HG03066 (cell line): ENCODE results near the gene KRT17.
"Not testable (repeated sequence)": the region's sequence is repeated elsewhere in the genome, so short reads cannot be mapped to it uniquely, and the experiment has no call there.

Experiments used
- ATAC-seq: cut with Tn5 transposase; IDR thresholded peaks from one replicate; pipeline ENCODE4 v1.9.1; 2021; ENCODE audit warnings: low read depth; ENCODE audit not compliant: unreplicated experiment

Gene KRT17

DNA sequence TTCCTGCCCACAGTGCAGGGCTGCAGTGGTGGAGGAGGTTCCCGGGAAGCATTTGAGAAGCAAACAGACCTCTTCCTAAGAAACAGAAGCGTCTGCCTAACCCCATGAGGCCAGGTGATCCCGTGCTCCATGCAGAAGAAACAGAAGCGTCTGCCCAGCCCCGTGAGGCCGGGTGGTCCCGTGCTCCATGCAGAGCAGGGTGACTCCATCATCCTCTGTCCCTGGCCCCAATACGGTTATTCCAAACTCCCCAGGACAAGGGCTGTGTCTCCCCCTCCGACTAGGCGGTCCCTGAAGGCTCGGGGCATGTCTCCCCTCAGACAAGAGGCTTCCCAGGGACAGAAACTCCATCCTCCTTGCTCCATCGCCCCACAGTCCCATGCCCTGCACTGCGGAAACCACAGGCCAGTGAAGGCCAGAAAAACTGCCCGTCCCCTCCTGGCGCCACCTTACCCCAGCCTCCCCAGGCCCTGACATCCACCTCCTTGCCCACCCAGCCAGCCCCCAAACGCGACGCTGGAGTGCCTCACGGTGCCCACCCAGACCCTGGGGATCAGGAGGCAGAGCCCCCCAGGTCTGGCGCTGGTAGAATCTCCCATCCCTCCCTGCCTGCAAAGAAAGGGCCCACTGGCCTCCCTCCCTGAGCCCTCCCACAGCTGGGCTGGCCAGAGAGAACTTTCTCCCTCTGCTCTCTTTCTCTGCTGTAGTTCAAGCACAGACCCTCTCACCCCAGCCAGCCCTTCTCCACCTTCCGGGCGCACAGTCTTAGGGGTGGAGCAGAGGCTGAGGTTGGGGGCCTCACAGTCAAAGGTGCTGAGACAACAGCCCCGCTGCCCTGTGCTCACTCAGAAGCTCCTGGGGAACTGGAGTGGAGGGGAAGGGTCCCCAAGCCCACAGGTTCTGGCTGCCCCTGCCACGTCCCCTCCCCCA lies 30.6 kb upstream of the KRT17 start:
- no peak for ATAC-seq

DNA sequence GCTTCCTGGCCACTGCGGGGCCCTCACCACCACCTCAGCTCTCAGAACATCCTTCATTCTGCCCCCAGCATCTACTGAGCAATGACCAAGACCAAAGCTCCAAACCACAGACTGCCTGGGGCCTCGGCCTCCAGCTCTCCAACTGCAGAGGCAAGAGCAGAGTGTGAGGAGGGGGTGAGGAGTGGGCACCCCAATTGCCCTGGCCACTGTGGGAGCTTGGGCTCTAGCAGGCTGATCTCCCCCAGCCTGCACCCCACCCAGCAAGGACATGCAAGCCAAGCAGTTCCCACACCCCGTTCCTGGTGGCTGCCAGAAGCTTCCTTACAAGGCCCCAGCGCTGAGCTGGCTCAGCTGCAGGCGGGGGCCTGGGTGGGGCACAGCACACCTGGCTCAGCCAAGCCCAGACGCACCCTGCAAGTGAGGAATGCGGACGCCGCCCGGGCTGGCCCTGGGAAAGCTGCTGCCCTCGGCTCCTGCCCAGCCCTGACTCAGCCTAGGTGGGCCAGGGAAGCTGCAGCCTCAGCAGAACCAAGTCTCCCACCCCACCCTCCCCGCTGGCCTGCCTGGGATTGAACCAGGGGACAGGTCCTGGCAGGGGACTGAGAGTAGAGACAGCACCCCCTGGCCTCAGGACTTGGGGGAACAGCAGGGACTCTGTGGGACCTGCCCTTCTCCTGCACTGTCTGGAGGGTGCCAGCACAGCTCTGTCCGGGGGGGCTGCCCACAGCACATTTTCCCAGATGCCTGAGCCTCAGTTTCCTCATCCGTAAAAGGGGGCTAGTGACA lies 29.7 kb upstream of the KRT17 start:
- no peak for ATAC-seq

DNA sequence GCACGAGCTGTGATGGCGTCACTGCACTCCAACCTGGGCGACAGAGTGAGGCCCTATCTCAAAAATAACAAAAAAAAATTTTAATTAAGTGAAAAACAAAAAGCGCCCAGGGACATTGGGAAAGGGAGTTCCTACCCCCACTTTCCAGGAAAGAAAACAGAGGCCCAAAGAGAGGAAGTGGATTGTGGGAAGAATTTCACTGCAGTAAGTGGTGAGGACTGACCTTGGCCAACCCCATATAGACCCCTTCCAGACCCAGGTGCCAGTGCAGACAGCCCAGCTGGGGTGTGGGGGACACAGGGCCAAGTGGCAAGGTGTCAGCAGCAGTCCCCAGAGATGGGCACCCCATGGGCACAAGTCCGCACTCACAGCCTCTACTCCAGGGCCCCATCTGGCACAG lies 29.0 kb upstream of the KRT17 start:
- no peak for ATAC-seq

DNA sequence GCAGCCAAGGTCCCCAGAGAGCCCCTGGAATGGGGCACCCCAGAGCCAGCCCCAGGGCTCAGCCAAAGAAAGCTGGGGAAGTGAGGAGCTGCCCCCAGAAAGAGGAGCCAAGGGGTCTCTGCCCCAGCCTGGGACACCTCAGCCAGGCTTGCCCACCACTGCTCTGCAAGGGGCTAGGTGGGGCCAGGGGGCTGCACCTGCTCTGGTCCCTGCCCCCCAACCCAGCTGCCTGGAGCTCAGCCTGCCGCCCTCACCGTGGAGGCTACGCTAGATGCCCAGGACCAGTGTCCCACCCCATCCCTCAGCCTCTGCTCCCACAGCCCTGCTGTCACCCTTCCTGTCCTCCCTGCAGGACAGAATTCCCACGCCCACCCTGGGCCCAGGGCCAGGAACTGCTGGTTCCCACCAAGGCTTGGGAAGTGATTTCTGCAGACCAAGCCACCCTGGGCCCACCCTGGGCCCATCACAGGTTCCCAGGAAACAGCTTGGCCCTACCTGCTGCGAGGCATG lies 28.1 kb upstream of the KRT17 start:
- ATAC-seq: no peak

DNA sequence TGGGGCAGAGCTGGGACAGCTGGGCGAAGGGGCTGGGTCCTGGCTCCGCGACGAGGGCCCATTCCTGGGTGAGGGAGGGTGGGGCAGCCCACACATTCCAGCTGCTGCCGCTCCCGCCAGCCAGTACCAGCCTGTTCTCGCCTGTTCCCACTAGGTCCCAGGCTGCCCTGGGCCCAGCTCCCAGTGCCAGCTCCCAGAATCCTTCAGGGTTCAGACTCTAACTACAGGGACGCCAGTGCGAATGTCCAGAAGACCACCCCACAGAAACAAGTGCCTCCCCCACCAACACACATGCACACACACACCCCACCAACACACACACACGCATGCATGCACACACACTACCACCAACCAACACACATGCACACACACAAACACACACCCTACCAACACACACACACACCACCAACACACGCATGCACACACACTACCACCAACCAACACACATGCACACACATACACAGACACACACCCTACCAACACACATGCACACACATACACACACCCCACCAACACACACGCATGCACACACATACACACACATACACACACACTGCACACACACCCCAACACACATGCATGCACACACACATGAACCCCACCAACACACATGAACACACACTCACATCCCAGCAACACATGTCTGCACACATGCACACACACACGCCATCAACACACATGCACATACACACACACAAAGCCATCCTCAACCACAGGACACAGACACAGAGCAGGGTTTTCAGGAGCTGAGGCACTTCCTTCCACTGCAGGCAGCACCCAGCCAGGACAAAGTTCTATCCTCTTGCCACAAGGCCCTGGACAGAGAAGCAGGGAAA lies 27.5 kb upstream of the KRT17 start:
- ATAC-seq: no peak

DNA sequence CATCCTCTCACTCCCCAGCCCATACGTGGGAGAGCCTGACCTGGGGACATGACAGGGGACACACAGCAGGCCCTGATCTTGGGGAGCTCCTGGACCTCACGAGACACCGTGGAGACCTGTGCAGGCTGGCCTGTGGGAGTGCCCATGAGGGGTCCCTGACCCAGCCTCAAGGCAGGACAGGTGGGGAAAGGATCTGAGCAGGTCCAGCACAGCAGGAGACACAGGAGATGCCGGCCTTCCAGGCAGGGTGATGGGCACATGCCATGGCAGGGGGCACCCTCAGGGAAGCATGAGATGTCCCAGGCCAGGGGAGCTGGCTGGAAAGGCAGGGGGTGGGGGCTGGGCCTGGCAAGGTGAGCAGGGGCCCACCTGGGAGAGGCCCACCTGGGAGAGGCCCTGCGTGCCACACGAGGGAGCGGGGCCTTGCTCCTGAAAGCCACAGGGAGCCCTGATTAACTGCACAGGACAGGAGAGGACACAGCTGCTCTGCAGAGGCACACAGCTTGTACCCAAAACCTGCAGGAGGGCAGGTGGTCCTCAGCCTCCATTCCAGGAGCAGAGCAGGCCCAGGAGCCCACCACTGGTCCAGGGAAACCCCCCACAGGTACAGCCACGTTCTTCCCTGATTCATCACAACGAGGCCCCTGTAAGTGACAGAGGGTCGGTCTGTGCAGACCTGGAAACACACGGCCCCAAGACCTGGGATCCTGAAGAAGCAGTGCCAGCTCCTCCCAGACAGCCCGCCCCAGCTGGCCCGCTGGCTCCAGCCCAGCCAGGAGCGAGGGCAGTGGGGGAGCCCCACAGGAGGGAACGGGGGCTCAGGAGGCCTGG lies 26.6 kb upstream of the KRT17 start:
- ATAC-seq: no peak

DNA sequence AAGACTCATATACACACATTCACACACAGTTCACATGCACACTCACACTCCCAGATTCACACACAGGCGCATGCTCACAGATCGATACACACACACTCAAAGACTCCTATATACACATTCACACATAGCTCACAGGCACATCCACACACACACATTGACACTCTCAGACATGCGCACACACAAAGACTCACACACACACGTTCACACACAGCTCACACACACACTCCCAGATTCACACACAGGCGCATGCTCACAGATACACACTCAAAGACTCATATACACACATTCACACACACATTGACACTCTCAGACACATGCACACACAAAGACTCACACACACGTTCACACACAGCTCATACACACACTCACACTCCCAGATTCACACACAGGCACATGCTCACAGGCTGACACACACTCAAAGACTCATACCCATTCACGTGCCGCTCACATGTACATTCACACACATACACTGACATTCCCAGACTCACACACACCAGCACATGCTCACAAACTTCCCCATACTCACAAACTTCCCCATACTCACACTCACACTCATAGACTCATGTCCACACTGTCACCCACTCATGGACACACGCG lies 25.6 kb upstream of the KRT17 start:
- no peak for ATAC-seq

DNA sequence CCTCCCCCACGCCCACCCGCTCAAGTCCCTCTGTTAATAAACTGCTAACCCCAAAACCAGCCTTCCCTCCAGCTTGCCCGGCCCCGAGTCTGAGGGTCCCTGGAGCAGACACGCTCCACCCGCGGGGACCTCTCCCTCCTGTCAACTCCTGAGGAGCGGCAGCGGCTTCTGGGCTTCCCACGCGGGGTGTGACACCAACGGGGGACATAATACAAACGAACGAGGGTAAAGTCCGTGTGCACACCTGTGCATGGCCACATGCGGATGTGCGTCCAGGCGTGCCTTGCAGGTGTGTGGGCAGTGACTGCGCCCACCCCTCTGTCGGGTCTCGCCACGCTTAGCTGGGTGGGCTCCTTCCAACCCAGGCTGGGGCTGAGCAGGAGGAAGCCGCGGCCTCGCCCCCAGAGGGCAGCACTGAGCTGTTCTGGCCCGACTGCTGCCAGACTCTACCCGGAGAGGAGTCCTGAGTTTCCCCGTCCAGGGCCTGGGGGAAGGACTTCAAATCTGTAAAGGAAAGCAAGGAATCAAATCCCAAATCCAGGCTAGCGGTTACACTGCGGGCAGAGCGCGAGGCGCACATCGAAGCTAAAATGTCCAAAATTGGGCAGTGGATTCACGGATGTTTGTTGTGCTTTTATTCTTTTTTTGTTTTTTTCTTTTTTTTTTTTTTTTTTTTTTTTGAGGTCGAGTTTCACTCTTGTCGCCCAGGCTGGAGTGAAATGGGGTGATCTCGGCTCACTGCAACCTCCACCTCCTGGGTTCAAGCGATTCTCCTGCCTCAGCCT lies 24.2 kb upstream of the KRT17 start:
- ATAC-seq: no peak

DNA sequence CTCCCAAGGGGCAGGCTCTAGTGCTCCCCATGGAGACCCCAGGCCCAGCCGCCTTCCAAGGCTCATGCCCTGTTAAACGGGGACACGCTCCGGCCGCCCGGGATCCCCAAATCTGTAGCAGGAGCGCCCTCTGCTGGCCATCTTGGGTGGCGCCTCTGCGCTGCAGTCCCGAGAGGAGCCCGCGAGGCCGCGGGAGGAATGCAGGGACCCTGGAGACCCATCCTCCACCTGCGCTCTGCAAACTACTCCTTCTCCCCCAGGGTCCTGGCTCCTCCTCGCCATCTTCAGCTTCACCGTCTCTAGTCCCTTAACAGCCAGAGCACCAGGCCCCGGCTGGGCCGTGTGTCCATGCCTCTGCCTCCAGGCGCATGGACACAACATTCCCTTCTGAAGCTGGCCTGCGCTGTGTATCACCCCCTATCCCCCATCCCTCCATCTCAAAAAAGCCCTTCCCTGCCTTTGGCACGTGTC lies 23.6 kb upstream of the KRT17 start:
- ATAC-seq: no peak

DNA sequence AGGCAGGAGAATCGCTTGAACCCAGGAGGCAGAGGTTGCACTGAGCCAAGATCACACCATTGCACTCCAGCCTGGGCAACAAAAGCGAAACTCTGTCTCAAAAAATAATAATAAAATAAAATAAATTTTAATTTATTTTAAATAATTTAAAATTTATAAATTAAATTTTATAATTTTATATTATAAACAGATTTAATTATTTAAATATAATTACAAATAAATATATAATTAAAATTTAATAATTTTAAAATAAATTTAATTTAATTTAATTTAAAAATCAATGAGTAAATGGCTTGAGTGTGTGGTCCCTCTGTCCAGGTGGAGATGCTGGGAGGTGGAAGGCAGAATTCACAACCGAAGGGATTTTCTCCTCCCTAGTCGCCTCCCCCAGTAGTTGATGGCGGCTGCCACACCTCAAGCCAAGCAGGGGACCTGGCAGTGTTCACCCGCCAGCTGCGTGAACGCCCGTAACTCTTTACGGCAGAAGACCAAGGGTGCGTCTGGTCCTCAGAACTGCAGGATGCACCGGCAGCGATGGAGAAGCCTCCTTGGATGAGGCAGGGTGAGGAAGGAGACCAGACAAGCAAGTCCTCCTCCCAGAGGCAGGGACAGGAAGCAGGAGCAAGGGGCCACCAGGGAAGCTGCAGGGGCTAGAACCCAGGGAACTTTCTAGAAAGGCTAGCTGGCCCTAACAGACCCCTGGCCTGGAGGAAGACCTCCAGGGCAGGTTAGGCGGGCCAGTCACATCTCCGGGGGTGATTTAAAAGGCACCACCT lies 22.9 kb upstream of the KRT17 start:
- no peak for ATAC-seq

DNA sequence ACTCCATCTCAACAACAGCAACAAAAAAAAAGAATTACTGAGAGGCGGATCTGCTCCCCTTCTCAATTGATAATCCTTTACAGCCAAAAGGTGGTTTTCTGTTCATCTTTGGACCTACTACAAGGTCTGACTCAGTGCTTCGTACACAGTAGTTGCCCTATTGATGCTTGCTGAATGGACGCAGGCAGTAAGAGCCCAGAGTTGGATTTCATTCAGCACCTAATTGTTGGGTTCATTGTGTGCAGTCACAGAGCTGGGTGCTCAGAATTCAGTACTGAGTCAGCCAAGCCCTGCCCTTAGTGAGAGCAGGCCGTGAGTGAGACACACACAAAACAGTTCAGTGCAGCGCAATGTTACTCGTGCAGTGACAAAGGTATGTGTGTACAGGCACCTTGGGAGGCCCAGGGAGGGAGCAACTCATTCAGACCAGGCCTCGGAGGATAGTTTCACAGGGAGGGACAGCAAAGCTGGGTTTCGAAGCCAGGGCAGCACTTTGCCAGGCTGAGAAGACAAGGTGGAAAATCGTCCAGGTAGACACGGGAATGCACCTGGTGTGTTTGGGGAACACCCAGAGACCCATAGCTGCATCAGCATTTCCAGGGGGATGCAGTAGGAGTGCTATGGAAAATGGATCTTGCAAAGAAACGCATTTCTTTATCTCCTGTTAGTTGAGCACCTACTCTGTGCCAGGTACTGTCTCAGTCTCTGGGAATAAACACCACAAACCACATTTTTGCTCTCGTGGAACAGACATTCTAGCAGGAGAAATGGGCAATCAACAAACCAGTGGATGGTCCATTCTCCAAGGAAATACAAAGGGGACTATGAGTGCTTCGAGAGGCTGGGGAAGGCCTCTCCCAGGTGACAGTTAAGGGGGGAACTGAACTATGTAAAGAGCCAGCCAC lies 18.1 kb upstream of the KRT17 start:
- no peak for ATAC-seq

DNA sequence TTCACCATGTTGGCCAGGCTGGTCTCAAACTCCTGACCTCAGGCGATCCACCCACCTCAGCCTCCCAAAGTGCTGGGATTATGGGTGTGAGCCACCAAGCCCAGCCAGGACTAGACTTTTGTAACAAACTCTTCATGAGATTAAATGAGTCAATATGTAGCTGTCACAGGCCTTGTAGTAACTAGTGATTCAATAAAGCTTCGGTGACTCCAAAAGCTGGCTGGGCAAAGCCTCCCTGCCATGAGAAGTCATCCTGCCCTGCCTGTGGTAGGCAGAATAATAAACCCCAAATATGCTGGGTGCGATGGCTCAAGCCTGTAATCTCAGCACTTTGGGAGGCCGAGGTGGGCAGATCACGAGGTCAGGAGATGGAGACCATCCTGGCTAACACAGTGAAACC lies 16.2 kb upstream of the KRT17 start:
- ATAC-seq: not testable (repeated sequence)

DNA sequence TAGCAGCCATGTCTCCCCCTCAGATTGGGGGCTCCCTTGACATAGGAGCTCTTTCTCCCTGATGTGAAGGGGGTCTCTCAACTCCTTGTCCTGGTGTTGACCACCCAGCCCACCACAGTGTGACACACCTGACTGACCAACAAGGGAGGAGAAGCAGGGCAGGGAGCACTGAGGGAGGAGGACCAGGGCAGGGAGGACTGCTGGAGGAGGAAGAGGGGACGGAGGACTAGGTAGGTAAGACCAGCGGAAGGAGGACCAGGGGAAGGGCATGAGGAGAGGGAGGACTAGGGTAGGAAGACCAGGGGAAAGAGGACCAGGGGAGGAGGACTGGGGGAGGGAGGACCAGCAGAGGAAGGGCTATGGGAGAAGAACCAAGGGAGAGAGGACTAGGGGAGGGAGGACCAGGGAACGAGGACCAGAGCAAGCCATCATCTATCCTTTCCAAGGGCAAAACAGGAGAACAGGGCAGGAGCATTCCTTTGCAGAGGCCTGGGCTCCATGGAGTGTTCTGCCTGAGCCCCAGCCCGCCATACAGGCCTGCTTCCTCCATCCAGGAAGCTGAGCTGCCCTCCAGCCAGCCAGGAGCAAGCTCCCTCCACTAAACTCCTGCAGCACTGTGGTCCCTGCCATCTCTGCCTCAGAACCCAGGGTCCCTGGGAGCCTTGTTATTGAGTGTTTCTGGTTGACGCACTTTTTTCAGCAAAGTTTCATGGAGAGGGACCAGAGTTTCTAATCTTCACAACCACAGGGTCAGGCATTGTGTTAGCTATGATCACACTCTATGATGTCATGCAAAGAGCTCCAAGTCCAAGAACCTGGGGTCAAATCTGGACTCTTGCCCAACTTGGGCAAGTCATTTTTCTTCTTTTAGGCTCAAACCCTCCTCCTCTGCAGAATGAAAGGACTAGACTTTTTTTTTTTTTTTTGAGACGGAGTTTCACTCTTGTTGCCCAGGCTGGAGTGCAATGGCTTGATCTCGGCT lies 15.4 kb upstream of the KRT17 start:
- no peak for ATAC-seq

DNA sequence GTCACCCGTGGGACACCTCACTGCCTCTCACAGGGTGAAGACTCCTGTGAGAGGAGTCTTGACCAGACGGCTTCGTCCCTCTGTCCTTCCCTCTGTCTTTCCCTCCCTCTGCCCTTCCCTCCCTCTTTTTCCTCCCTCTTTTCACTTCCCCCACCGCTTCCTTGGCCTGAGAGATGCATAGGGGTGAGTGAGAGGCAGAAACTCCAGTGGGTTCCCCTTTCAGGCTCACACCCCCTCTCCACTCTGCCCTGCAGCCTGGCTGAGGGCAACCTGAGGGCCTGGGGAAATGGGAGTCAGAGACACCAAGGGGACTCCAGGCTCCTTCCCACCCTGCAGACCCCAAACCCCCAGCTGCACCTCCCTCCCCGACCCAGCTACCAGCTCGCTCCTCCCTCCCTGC lies 14.6 kb upstream of the KRT17 start:
- ATAC-seq: no peak

DNA sequence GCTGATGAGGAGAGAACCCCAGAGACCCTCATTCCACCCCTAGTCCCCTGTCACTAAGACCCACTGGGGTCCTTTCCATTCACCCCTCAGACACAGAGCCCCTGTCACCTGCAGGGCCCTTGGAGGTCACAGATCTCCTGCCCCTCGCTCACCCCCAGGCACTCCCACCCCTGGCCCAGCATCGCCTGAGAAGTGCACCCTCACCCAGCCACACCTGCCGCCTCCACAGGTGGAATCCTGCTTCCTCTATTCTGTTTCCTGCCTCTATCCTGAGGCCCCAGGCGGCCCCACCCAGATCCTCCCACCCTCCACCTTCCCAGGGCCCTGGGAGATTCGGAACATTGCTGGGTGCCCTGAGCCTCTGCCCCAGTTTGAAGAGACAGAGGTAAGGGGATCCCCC lies 13.8 kb upstream of the KRT17 start:
- ATAC-seq: no peak

DNA sequence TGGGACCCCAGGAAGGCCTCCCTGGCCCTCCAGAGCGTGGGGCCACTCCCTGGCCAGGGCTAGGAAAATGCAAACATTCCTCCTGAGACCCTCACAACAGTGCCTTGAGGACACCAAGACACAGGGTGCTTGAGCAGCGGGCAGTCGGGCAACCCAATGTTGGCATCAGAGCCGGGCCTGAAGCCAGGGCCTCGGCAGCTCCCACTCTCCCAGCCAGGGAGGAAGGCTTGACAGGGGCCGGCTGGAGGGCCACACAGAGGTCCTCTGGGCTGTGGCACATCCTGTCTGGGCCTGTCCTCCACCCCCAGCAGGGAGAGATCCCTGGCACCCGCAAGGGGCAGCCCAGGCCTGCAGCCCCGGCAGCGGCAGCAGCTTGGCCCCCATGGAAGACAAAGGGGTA lies 12.3 kb upstream of the KRT17 start:
- no peak for ATAC-seq
